Spinal cord (tissue), 10 donors: ENCODE results near the gene GPD1. TPM values are rescaled to one million over a fixed set of nuclear protein-coding genes. Genes with fewer than 3 reads are reported as not detected.
"Not testable (repeated sequence)": the region's sequence is repeated elsewhere in the genome, so short reads cannot be mapped to it uniquely, and the experiment has no call there.

Experiments used
- DNase-seq, 6 donors: peaks; one replicate each; pipeline versions ENCODE4 v3.0.0 to v3.0.0-alpha.2; 2013 to 2015; ENCODE audit warnings: low spot score in 6 of 6, low read depth in 4 of 6
- H3K27ac ChIP-seq: one replicate; pipeline ENCODE4 v1.5.1; 2013; ENCODE audit warnings: low read depth, low read length, control low read depth
- H3K27me3 ChIP-seq: one replicate; pipeline ENCODE4 v1.6.1; 2013; ENCODE audit warnings: low read length; ENCODE audit not compliant: control insufficient read depth, insufficient read depth
- H3K36me3 ChIP-seq: one replicate; pipeline ENCODE4 v1.6.1; 2013; ENCODE audit warnings: low read length; ENCODE audit not compliant: control insufficient read depth, insufficient read depth
- H3K4me1 ChIP-seq: one replicate; pipeline ENCODE4 v1.6.1; 2013; ENCODE audit warnings: low read length; ENCODE audit not compliant: control insufficient read depth, insufficient read depth
- H3K4me3 ChIP-seq: one replicate; pipeline ENCODE4 v1.5.1; 2013; ENCODE audit warnings: low read depth, low read length, control low read depth
- H3K9me3 ChIP-seq: one replicate; pipeline ENCODE4 v1.6.1; 2013; ENCODE audit warnings: low read length; ENCODE audit not compliant: control insufficient read depth, insufficient read depth
- WGBS: methylation state at CpG from one replicate; pipeline ENCODE4 v1.1.5; 2013; ENCODE audit warnings: missing lambda C conversion rate; ENCODE audit not compliant: insufficient coverage; 5-methylcytosine and 5-hydroxymethylcytosine counted together
- polyA plus RNA-seq, 2 donors: library from polyadenylated mRNA; unstranded; fragments of 120-200 nt; gene quantifications; one replicate each; pipeline ENCODE4 v1.2.1, GENCODE V29; 2013; ENCODE audit not compliant: insufficient read length in 2 of 2
- total RNA-seq, 2 donors: library from RNA; depleted of rRNA in 1 of 2; stranded (reverse); fragments of 120-200 nt in 1 of 2; fragments of >200 nt in 1 of 2; gene quantifications; one replicate each; pipeline versions ENCODE4 v1.2.3 to v1.2.4, GENCODE V29; 2013 to 2014
- donor health status: healthy.

The GPD1 gene
- total and polyA plus RNA-seq, 4 donors = 14.8 to 52.6 (median 29.3) TPM

DNA sequence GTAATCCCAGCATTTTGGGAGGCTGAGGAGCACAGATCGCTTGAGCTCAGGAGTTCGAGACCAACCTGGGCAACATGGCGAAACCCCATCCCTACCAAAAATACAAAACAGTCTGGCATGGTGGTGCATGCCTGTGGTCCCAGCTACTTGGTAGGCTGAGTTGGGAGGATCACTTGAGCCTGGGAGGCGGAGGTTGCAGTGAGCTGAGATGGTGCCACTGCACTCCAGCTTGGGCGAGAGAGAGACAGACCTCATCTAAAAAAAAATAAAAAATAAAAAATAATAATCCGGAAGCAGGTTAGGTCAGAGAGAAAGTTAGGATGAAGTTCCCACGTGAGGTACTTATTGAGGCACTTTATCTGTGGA lies 19.4 kb upstream of the GPD1 start:
- not testable (repeated sequence) for DNase-seq, H3K9me3 ChIP-seq, H3K27me3 ChIP-seq
- 14% methylated on average over 1 of the region's 7 CpGs for WGBS
- peak overlapping the region; percentile 84 for H3K4me3 ChIP-seq
- H3K4me1 ChIP-seq = peaks cover 11% of the 10 kb centered on the region
- H3K36me3 ChIP-seq = peaks cover 62% of the 10 kb centered on the region
- peak overlapping the region; percentile 92 for H3K27ac ChIP-seq

DNA sequence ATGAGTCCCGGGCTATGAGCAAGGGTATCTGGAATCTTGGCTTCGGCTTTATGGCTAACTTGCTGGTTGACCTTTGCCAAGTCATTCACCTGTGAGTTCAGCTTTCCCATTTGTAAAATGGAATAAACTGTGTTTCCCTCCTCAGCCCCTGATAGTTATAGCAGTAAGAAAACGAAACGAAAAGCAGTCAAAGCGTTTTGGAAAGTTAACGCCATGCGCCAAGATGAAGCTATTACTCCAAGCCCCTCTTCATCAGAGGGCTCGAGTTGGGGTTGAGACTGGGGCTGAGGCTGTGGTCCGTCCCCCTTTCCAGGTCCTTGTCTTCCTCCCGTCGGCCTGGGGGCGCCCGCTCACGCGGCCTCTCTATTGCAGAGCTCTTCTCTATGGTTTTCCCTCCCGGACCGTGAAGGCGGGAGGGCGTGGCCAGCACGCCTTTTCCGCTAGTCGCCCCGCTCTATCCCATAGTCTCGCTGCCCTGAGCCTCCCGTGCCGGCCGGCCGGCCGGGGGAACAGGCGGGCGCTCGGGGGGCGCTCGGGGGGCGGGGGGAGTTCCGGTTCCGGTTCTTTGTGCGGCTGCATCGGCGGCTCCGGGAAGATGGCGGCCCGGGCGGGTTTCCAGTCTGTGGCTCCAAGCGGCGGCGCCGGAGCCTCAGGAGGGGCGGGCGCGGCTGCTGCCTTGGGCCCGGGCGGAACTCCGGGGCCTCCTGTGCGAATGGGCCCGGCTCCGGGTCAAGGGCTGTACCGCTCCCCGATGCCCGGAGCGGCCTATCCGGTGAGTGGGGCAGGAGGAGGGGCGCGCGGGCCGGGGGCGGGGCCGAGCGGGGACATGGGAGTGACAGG lies 18.8 kb upstream of the GPD1 start, which contains the start of gene SMARCD1:
TSS of gene SMARCD1 (plus strand) at position 568 of the 840 bp plus-strand sequence. CDS start at position 596, 28 bp downstream.
- H3K27me3 ChIP-seq = no peaks in the 10 kb centered on the region
- WGBS = under 1% methylated on average over 67 of the region's 69 CpGs
- H3K4me3 ChIP-seq = peak within 1 kb of the TSS; percentile 84
- H3K9me3 ChIP-seq = no peaks in the 10 kb centered on the region
- H3K27ac ChIP-seq = peak within 1 kb of the TSS; percentile 92
- peaks cover 60% of the 10 kb centered on the region for H3K36me3 ChIP-seq
- H3K4me1 ChIP-seq = peaks cover 11% of the 10 kb centered on the region
- peak; percentile 77 to 99 (median 90) for DNase-seq

DNA sequence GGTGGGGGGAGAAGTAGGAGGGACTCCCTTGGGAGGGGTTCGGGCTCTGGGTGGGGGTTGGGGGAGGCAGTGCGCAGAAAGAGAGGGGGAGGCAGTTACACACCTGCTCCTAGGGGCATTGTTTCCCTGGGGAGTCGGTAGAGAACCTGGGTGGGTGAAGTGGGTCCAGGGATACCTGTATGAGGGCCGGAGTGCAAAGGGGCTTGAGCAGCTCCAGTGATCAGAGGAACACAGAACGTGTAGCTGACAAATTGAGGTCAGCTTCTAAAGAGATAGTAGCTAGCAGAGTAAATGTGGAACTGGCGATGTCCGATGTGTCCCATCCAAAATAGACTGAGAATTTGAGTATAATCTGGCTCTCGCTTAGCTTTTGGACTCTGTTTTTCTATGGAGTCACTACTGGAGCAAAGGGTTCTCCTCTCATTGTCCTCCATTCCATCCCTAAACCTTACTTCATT lies 18.2 kb upstream of the GPD1 start:
- WGBS = 7% methylated on average over 6 of the region's 8 CpGs
- Histone ChIP-seq H3K27ac (peak overlapping the region; percentile 92), H3K4me3 (peak overlapping the region; percentile 84), H3K27me3 (no peaks in the 10 kb centered on the region), H3K36me3 (peaks cover 60% of the 10 kb centered on the region), H3K4me1 (peaks cover 11% of the 10 kb centered on the region), H3K9me3 (no peaks in the 10 kb centered on the region)
- no peak for DNase-seq

DNA sequence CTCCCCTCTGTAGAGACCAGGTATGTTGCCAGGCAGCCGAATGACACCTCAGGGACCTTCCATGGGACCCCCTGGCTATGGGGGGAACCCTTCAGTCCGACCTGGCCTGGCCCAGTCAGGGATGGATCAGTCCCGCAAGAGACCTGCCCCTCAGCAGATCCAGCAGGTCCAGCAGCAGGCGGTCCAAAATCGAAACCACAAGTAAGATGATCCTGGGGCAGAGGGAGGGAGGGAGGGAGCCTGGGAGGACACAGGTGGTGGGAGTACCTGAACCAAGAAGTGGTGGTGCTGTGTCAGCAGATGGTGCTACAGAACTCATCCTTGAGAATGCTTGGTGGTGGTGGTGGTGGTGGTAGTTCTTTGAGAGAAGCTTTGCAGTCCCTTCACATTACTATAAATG lies 17.7 kb upstream of the GPD1 start:
- no peaks in the 10 kb centered on the region for H3K27me3 ChIP-seq
- peaks cover 60% of the 10 kb centered on the region for H3K36me3 ChIP-seq
- WGBS = 79% methylated on average over 5 of the region's 5 CpGs
- H3K4me3 ChIP-seq = peak overlapping the region; percentile 84
- no peak for DNase-seq
- H3K9me3 ChIP-seq = no peaks in the 10 kb centered on the region
- H3K4me1 ChIP-seq = peaks cover 11% of the 10 kb centered on the region
- no peak overlapping the region for H3K27ac ChIP-seq

DNA sequence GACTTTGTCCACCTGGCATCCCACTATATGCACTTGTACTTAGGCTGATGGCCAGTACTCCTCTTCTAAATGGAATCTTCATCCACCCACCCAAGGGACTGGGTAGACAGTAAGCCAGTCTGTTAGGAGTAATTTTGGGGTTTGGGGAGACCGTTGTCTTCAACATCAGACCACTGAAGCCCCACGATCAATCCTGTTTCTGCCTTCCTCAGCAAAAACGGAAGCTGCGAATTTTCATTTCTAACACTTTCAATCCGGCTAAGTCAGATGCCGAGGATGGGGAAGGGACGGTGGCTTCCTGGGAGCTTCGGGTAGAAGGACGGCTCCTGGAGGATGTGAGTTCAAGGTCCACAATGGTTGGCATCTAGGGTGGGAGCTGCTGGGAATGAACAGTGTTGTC lies 16.7 kb upstream of the GPD1 start:
- Histone ChIP-seq H3K9me3 (no peaks in the 10 kb centered on the region), H3K4me3 (no peak overlapping the region), H3K36me3 (peaks cover 60% of the 10 kb centered on the region), H3K4me1 (peaks cover 11% of the 10 kb centered on the region), H3K27ac (no peak overlapping the region), H3K27me3 (no peaks in the 10 kb centered on the region)
- 96% methylated on average over 9 of the region's 9 CpGs for WGBS
- no peak for DNase-seq

DNA sequence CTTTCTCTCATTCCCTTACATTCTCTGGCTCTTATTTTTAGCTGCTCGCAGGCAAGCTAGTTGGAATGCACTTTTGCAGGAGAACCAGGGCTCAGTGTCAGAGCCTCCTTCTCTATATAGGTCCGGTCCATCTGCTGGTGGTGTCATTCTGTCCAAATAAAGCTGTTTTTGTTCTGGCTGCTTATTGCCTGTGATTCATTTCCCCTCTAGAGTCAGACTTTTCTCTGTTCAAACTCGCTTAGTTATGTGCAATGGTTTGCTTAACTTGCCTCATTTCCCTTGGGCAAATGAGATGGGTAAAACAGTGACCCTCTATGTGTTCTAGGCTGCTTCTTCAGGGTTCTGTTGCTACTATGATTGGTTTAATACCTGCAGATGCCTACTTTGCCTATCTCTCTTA lies 15.8 kb upstream of the GPD1 start:
- H3K36me3 ChIP-seq = peaks cover 59% of the 10 kb centered on the region
- peaks cover 11% of the 10 kb centered on the region for H3K4me1 ChIP-seq
- no peak overlapping the region for H3K27ac ChIP-seq
- H3K27me3 ChIP-seq = no peaks in the 10 kb centered on the region
- H3K4me3 ChIP-seq = no peak overlapping the region
- no peak for DNase-seq
- no peaks in the 10 kb centered on the region for H3K9me3 ChIP-seq
- WGBS = no CpG with 5 or more reads among the region's 3 CpGs

DNA sequence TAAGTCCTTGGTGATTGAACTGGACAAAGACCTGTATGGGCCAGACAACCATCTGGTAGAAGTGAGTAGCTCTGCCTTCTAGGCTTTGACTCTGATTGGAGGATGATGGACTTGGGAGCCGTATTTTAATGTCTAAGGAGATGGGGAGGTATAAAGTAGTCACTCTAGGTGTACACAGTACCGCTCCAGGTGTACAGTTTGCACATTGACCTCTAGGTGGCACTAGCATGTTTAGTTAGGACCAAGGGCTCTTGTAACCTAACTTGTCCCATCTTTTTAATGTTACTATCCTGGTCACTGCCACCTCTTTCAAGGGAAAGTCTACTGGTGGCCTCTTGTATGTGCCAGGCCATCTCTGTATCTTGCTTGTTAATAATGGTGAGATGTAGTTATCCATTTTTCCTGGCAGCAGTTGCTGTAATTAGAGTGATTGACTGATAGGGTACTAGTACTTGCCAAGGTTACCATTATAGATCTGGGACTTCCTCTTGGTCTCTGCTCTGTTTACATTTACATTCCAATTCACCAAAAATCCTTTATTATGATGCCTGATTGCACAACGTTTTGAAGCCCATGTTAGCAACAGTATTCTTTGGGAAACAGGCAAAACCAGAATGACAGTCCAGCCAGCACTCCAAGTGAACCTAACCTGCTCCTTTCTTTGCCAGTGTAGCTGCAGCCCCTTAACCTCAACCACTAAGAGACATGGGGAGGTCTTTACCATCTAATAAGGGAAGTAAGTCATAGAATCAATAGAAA lies 15.1 kb upstream of the GPD1 start:
- peak in 2 of 6 donors; percentile 50 to 81 for DNase-seq
- no peaks in the 10 kb centered on the region for H3K9me3 ChIP-seq
- whole genome bisulfite sequencing = 30% methylated on average over 2 of the region's 3 CpGs
- H3K36me3 ChIP-seq = peaks cover 64% of the 10 kb centered on the region
- H3K27me3 ChIP-seq = no peaks in the 10 kb centered on the region
- H3K4me3 ChIP-seq = no peak overlapping the region
- peaks cover 11% of the 10 kb centered on the region for H3K4me1 ChIP-seq
- no peak overlapping the region for H3K27ac ChIP-seq

DNA sequence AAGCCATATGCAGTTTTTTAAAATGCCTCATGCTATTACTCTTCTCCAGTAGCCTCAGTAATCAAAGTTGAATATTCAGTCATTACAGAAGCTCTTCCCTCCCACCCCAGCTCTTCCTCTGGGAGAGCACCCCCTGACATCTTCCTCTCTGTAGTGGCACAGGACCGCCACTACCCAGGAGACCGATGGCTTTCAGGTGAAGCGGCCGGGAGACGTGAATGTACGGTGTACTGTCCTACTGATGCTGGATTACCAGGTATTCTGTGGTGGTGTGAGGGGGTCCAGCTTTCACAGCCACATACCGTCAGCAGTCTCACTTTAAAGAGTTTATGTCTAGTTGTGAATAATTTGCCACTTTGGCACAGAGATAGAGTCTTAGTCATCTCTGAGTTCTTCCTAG lies 14.1 kb upstream of the GPD1 start:
- peaks cover 5% of the 10 kb centered on the region for H3K4me1 ChIP-seq
- no peak for DNase-seq
- H3K4me3 ChIP-seq = no peak overlapping the region
- H3K9me3 ChIP-seq = no peaks in the 10 kb centered on the region
- no CpG with 5 or more reads among the region's 7 CpGs for WGBS
- H3K27ac ChIP-seq = no peak overlapping the region
- no peaks in the 10 kb centered on the region for H3K27me3 ChIP-seq
- peaks cover 70% of the 10 kb centered on the region for H3K36me3 ChIP-seq

DNA sequence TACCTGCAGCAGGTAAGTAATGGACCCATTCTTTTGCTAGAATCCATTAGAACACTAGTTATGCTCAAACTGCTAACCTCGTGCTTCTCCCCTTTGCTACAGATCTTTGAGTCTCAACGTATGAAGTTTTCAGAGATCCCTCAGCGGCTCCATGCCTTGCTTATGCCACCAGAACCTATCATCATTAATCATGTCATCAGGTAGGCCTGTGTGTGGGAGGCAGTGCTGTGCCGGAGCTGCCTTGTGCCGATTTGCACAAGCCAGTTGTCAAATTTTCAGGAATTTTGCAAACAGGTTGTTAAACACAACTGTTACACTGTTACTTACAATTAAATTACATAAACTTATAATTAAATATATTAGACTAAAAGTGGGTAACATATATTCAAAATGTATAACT lies 13.4 kb upstream of the GPD1 start:
- no CpG with 5 or more reads among the region's 5 CpGs for WGBS
- Histone ChIP-seq H3K27ac (no peak overlapping the region), H3K36me3 (peaks cover 77% of the 10 kb centered on the region), H3K9me3 (no peaks in the 10 kb centered on the region), H3K27me3 (no peaks in the 10 kb centered on the region), H3K4me1 (peaks cover 3% of the 10 kb centered on the region), H3K4me3 (no peak overlapping the region)
- no peak for DNase-seq
